HL-60/S4 treated with retinoic acid at 250 ng/mL for 4 days and 3 days (cell line): Measurements from ENCODE around the gene RNF7.
"Not testable (repeated sequence)": the region's sequence is repeated elsewhere in the genome, so short reads cannot be mapped to it uniquely, and the experiment has no call there.

Source experiments
- in situ Hi-C: fragments of 300-500 bp; cut with MboI; formaldehyde crosslinking; loops from 2 replicates; pipeline ENCODE4 v1.7.0; 2022; ENCODE audit warnings: low sequenced_read_pairs

The RNF7 gene

DNA sequence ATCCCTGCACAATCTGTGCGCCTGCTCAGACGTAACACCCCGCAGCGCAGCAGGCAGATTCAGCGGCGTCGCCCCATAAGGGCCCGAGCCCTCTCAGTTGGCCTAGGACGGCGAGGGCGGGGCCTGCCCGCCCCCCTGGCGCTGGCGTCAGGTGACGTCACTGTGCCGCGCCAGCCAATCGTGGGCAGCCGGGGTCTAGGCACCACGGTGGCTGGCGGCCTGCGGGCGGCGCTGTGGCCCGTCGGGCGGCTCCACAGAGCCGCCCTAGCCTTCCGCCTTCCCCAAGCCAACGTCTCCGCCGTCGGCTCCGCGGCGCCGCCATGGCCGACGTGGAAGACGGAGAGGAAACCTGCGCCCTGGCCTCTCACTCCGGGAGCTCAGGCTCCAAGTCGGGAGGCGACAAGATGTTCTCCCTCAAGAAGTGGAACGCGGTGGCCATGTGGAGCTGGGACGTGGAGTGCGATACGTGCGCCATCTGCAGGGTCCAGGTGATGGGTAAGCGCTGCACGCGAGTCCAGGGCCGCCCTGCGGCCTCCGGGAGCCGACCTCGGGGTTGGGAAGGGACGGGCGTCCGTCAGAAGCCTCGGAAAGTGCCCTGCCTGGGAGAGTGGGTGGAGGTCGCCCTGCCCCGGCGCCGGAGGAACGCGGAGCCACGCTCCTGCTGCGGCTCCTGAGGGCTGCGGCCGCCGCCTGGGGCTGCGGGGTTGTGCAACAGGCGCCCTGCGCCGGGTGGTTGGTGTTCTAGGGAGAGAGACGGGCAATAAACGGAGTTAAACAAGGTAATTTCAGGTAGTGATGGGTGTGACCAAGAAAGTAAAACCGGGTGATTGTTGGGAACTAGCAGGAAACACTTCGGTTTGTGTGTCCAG, at the start of gene RNF7:
TSS of gene RNF7 (plus strand) at position 277 of the 869 bp plus-strand sequence. CDS start at position 321, 44 bp downstream.
- in situ Hi-C loops, result no loop called here

DNA sequence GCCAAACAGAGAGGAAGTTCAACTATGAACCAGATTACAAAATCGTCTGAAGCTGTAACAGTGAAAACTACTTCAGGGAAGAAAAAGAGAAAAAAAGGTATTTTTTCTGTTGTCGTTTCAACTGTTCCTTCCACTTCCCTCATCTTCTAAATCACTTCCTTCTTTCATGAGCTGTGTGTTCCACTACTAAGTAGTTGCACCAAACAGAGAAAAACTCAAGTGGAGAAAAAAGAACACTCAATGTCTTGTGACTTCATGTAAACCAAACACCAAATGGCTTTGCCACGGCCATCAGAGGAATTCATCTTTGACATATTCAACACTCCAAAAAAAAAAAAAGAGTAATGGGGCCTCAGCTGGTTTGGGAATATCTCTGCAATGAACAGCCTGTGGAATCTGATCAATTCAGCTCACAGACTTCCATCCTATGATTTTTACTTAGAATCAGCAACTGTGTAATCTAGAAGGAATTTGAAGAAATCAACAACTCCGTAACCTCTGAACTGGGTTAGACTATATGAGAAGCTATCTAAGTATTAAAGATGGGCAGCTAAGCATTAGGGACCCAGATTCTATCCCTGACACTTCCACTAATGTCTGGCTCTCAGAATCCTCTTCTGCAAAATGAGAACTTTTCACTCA, 47.5 kb upstream of the RNF7 start:
- in situ Hi-C loops, result no loop called here

DNA sequence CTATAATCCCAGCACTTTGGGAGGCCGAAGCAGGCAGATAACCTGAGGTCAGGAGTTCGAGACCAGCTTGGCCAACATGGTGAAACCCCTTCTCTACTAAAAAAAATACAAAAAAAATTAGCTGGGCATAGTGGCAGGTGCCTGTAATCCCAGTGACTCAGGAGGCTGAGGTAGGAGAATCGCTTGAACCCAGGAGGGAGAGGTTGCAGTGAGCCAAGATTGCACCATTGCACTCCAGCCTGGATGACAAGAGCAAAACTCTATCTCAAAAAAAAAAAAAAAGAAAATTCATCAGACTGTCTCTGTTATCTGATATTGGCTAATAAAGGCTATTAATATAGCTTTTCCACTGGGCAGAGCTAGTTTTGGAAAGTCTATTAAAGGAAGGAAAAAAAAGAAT, 46.6 kb upstream of the RNF7 start:
- in situ Hi-C loops, result not testable (repeated sequence)

DNA sequence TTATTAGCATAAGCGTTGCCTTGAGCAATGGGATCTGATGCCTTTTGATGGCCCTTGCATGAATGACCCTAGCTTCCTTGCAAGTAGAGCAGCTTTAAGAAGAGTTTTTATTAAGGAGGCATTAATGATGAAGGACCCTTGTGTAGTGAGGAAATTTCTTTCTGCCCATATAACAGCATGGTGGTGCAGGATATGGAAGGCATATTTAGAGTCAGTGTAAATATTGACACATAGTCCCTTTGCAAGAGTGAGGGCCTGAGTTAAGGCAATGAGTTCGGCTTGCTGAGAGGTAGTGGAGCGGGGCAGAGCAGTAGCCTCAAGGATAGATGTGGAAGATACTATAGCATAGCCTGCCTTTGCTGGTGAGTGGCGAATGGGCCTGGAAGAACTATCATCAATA, 45.1 kb upstream of the RNF7 start:
- in situ Hi-C loops, result not testable (repeated sequence)

DNA sequence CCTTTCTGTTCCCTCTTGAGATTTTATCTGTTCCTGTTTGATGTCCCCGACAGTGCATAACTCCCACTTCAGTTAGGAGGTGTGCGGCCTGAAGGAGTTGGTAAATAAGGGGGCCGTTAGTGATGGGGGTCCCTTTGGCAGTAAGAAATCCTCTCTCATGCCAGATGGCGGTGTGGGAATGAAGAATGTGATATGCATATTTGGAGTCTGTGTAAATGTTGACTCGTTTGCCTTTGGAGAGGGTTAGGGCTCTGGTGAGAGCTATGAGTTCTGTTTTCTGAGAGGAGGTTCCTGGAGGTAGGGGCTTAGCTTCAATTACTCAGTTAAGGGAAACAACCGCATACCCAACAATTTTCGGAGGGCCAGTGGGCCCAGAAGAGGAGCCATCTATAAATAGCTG, 38.8 kb upstream of the RNF7 start:
- in situ Hi-C loops, result no loop called here

DNA sequence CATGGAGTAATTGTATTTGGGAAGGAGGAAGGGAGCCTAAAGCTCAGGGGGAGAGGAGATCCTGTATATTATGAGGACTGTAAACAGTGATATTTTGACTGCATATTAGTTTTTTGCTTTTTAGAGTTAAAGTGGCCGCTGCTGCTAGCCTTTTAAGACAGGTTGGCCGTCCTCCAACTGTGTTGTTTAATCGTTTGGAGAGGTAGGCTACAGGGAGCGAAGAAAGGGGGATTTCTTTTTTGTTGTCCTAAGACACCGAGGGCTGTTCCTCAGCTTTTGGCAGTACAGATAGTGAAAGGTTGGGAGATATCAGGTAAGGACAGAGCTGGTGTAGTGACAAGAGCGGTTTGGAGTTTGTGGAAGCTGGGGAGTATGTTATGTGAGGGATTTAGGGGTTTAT, 38.2 kb upstream of the RNF7 start:
- in situ Hi-C loops, result no loop called here

DNA sequence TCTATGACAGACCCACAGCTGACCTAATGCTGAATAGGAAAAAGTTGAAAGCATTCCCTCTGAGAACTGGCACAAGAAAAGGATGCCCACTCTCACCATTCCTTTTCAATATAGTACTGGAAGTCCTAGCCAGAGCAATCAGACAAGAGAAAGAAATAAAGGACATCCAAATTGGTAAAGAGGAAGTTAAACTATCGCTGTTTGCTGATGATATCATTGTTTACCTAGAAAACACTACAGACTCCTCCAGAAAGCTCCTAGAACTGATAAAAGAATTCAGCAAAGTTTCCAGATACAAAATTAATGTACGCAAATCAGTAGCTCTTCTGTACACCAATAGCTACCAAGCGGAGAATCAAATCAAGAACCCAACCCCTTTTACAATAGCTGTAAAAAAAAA, 34.7 kb upstream of the RNF7 start:
- in situ Hi-C loops, result not testable (repeated sequence)

DNA sequence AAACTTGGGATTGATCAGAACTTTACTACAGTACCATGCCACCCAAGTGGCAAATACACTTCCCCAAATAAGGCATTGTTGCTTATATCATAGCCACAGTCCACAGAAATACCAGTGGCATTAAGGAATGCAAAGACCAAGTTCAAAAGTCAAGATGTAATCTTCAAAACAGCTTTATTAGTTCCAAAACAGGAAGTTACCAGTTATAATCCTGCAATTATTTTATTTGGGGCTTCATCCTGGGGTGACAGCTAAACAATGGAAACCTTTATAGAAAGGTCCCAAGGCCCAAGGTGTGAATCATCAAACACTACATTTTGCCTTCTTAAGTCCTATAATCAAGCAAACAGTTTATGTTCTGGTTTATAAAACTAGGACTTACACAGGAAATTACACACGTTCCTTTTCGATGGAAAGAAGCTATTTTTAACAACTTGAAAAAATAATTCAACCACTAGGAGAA, 30.3 kb upstream of the RNF7 start:
- in situ Hi-C loops, result no loop called here

DNA sequence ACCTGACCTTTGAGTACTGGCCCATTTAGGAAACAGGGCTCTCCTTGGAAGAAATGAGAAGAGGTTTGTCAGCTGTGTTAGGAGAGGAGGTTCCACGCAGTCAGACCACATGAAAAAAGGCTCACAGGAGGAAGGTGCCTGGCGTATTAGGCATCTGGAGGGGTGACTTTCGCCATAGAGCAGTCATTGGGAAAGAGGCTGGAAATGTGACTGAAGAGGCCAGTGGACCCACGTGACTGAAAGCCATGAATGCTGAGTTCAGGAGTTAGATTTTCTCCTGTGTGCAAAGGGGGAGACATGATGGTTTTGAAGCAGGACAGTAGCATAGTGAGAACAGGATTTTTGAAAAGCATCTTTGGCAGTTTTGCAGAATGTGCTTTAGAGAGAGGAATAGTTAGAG, 29.7 kb upstream of the RNF7 start:
- in situ Hi-C loops, result no loop called here

DNA sequence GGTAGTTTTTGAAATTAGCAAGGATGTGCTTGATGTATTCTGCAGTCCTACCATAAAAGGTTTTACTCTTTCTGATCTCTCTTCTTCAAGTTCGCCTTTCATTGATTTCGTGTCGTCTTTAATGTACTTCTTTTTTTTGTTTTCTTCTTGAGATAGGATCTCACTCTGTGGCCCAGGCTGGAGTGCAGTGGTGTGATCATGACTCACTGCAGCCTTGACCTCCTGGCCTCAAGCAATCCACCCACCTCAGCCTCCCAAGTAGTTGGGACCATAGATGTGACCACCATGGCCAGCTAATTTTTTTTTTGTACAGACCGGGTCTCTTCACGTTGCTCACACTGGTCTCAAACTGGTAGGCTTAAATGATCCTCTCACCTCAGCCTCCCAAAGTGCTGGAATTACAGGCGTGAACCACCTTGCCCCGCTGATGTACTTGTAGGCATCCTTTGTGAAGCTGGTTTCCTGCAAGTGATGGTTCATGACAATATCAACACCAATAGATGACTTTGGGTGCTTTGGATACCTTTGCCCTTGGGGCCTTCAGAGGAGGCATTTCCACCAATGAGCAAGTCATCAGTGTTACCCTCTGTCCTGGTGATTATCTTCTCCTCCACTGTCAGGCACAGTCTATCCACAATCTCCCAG, 28.9 kb upstream of the RNF7 start:
- in situ Hi-C loops, result no loop called here

DNA sequence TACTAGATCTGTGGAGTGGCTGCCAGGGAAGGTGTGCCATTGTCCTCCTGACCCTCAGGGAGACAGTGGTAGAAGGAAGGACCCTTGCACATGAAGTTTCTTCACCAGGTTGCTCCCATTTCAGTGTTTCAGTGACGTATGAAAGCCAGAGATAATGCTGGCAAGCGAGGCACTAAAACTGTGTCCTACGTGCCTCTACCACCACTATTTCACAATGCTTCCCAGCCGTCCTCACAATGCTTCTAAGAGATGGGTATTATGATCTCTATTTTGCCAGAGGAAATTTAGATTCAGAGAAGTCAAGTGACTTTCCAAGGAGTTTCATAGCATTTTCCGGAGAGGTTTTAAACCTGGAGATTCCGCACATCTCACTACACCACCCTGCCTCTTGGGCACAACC, 28.0 kb upstream of the RNF7 start:
- in situ Hi-C loops, result no loop called here

DNA sequence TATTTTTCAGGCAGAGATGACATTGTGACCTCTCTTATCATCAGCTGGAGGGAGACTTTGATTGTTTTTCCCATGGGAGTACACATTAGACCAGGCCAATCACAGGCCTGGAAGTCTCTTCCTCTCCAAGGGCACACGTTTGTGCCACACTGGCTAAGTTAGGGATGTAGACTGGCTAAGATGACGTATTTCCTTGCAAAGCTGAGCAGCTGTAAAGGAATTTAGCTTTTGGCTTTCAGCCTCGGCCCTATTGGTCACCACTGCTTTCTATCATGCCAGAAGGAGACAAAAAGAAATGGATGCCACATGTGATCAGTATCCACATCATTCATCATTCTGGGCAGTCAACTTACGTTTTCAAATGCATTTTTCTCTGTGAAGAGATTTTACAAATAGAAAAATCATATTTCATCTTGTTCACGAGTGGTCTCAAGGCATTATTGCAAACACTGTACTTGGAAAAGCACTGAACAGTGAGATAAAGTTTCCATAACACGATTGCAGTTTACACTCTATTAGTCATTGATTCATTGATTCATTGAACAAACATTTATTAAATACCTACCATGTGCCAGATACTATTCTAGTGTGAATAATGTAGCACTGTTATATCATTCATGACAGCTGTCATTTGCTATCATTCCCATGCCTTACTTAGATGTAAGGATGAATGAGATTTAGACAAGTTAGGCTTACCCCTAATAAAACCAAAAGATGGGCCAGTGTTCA, 27.0 kb upstream of the RNF7 start:
- in situ Hi-C loops, result no loop called here

DNA sequence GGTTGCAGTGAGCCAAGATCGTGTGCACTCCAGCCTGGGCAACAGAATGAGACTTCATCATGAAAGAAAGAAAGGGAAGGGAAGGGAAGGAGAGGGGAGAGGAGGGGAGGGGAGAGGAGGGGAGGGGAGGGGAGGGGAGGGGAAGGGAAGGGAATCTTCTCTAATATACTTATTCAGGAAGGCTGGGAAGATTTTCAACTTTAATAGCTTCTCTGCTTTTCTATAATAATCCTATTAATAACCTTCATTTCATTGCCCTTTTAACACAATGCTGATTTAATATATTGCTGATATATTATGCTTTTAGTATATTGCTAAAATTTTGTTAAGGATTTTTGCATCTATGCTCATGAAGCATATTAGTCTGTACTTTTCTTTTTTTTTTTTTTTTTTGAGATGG, 23.4 kb upstream of the RNF7 start:
- in situ Hi-C loops, result no loop called here

DNA sequence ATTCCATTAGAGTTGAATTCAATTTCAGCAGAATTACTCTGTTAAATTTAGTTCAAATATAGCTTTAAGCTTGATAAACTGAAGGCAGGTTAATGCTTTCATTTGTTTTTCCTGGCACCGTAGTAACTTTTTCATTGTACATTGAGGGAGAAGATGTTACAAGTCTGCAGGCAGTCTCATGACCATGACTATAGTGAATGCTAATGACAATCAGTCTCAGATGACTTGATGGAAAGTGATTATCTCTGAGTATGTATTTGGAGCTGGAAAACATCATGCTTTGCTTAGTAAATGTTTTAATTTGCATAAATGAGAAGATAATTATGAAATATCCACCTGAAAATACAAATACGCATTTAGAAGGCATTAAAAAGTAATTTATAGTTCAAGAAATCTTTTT, 16.0 kb upstream of the RNF7 start:
- in situ Hi-C loops, result no loop called here

DNA sequence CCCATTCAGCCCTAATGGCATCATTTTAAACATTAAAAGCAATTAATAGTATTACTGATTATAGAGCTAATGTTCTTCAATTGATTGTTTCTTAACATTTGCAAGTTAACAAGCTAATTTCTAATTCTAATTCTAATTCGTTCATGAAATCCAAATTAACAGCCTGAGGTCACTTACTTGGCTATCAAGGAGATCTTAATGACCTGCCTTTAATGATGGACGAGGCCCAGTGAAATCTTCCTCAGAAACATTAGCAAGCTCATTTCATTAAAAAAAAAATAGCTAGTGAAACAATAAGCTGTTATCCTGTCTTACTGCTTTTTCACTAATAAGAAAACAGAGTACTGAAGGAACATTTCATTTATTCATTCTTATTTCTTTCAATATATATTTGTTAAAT, 15.4 kb upstream of the RNF7 start:
- in situ Hi-C loops, result no loop called here

DNA sequence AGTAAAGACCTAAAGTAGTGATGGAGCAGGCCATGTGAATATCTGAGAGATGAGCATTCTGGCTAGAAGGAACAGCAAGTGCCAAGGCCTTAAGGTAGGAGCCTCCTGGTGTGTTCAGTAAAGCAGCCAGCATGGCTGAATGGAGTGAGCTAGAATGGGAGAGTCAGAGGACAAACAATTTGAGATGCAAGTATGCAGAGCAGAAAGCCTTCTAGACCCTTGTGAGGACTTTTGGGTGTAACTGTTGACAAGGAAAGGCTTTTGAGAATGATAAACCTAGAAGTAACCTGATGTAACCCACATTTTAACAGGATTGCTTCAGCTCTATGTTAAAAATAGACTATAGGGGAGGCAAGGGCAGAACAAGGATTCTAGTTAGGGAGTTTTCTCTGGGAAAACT, 14.8 kb upstream of the RNF7 start:
- in situ Hi-C loops, result no loop called here

DNA sequence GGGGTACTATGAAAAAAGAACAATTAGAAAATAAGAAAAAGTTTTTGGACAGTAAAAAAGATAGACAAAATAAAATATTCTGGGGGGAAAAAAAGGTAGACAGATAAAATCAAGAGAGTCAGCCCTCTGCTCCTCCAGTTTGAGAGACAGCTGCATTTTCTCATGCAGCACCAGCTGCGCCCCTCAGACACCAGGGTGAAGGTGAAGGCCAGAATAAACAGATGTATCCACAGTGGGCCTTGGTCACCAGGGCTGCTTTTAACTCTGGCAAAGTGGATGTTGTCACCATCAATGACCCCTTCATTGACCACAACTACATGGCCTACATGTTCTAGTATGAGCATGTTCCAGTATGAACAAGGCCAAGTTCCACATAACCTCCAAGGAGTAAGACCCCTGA, 13.9 kb upstream of the RNF7 start:
- in situ Hi-C loops, result no loop called here

DNA sequence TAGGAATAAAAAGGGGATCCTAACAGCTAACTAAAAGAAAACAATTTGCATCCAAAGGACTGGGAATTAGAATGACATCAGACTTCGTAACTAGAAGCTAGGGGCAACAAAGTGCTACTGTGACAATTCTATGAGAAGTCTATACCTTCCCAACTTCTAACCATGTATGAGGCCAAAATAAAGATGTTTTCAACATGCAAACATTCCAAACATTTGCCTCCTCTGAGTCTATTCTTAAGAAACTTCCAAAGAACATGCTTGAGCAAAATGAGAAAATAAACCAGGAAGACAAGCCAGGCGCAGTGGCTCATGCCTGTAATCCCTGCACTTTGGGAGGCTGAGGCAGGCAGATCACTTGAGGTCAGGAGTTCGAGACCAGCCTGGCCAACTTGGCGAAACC, 13.1 kb upstream of the RNF7 start:
- in situ Hi-C loops, result no loop called here

DNA sequence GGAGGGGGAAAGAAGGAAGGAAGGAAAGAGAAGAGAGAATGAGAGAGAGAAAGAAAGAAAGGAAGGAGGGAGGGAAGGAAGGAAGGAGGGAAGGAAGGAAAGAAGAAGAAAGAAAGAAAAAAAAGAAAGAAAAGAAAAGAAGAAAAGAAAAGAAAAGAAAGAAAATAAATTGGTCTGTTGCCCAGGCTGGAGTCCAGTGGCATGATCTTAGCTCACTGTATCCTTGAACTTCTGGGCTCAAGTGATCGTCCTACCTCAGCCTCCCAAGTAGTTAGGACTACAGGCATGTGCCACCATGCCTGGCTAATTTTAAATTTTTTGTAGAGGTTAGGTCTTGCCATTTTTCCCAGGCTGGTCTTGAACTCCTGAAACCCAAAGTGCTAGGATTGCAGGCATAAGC, 11.6 kb upstream of the RNF7 start:
- in situ Hi-C loops, result no loop called here

DNA sequence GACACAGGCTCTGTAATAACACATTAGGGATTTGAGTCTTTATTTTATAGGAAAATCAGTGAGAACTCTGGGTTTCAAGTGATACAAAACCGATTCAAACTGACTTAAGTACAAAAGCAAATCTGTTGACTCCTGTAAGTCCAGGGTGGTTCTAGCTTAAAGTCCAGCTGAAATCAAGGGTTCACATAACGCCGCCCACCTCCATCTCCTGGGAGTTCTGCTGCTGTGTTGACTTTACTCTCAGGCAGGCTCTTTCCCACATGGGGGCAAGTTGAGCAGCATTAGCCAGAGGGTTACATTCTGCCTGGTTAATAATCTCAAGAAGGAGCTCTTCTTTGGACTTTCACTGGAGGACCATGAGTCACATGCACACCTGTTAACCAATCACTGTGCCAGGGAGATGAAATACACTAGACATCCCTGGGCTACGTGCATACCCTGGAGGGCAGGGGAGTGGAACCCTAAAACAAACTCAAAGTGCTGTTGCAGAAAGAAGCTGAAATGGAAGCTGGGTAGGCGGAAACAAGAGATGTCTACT, 9.7 kb upstream of the RNF7 start:
- in situ Hi-C loops, result no loop called here

DNA sequence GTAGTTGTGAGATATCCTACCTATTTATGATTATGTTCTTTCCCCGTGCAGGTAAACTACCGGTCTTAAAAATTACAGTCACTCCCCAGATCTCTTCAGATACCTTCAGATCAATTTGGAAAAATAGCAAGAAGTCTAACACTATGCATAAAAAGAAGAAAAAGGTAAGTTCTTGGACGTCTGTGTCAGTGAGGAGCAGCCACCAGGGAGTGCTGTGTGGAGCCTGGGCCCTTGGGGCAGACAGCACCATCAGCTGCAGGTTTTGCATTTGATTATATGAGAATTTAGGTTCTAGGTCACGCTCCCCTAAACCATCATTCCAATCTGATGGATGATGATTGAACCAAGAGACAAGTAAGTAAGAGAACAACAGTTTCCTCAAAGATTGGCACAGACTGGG, 8.9 kb upstream of the RNF7 start:
- in situ Hi-C loops, result no loop called here
